H1 (cell line): ENCODE measurements around the gene ALDH5A1. TPM values are rescaled to one million over a fixed set of nuclear protein-coding genes. Genes with fewer than 3 reads are reported as not detected.

Source experiments
- CTBP2 ChIP-seq: IDR thresholded peaks from 2 replicates; pipeline ENCODE4 v1.7.0; 2011; ENCODE audit warnings: borderline replicate concordance, mild to moderate bottlenecking, moderate library complexity, mixed read lengths, low read length; ENCODE audit not compliant: insufficient read depth, insufficient read length
- FOSL1 ChIP-seq: IDR thresholded peaks from 2 replicates; pipeline ENCODE4 v1.6.1; 2011; ENCODE audit warnings: mild to moderate bottlenecking, low read depth, low read length, moderate library complexity; ENCODE audit not compliant: insufficient read depth
- HDAC6 ChIP-seq: IDR thresholded peaks from one replicate; pipeline ENCODE4 v1.7.1; 2012; ENCODE audit warnings: low read depth, mild to moderate bottlenecking, inconsistent platforms, low read length, moderate library complexity
- KDM4A ChIP-seq: IDR thresholded peaks from one replicate; pipeline ENCODE4 v1.7.1; 2012; ENCODE audit warnings: low read depth, mild to moderate bottlenecking, moderate library complexity, low read length, inconsistent platforms; ENCODE audit not compliant: severe bottlenecking
- RBBP5 ChIP-seq: IDR thresholded peaks from 2 replicates; pipeline ENCODE4 v1.7.1; 2012; ENCODE audit warnings: low read depth, mild to moderate bottlenecking, inconsistent platforms, low read length, moderate library complexity, borderline replicate concordance
- SUZ12 ChIP-seq: fragments of 200-600 bp; sonication (generic); IDR thresholded peaks from 2 replicates; pipeline ENCODE4 v1.6.1; 2012; ENCODE audit warnings: mild to moderate bottlenecking, inconsistent platforms, low read length, moderate library complexity, mixed read lengths
- YY1 ChIP-seq: IDR thresholded peaks from 2 replicates; pipeline ENCODE4 v1.6.1; 2011; ENCODE audit warnings: low read depth, mild to moderate bottlenecking, low read length
- ZNF274 ChIP-seq: IDR thresholded peaks from 2 replicates; pipeline ENCODE4 v1.7.0; 2012; ENCODE audit warnings: low read length, borderline replicate concordance; ENCODE audit errors: extremely low read depth
- polyA plus RNA-seq, 7 experiments: library from polyadenylated mRNA; depleted of rRNA in 3 of 7; stranded (reverse) in 5 of 7; unstranded in 2 of 7; fragments of >200 nt in 5 of 7; fragments of 200-250 nt in 2 of 7; gene quantifications; 1 replicate in 5 of 7; 2 replicates in 1 of 7; 4 replicates in 1 of 7; pipeline versions ENCODE4 v1.2.1 to v1.2.3, GENCODE V29; 2011 to 2013; ENCODE audit warnings: missing spikeins in 2 of 7, mixed read lengths in 2 of 7
- total RNA-seq: library from RNA; stranded (reverse); fragmentation: NEBNext Ultra II Directional; extraction: Animal tissue kit (Norgen Biotek cat#: 25700); gene quantifications from 2 replicates; pipeline ENCODE4 v1.2.1, GENCODE V29; 2021
- TF ChIP-seq, protein P1 (sequence below): fragments of 300-600 bp; sonication (generic); IDR thresholded peaks from 2 replicates; pipeline ENCODE4 v1.7.1; 2012; ENCODE audit warnings: low read length, moderate library complexity, mild to moderate bottlenecking, inconsistent platforms; ENCODE audit not compliant: insufficient replicate concordance
- TF ChIP-seq, protein P2 (sequence below): IDR thresholded peaks from 2 replicates; pipeline ENCODE4 v1.6.1; 2012; ENCODE audit warnings: inconsistent platforms
- TF ChIP-seq, protein P3 (sequence below): IDR thresholded peaks from 2 replicates; pipeline ENCODE4 v1.6.1; 2012; ENCODE audit warnings: inconsistent platforms

The ALDH5A1 gene
- total and polyA plus RNA-seq, 2 of the 8 experiments (the other 6 are each of a cell fraction or from before 2014, with no cell fraction given): 1.5 to 2.4 TPM

DNA sequence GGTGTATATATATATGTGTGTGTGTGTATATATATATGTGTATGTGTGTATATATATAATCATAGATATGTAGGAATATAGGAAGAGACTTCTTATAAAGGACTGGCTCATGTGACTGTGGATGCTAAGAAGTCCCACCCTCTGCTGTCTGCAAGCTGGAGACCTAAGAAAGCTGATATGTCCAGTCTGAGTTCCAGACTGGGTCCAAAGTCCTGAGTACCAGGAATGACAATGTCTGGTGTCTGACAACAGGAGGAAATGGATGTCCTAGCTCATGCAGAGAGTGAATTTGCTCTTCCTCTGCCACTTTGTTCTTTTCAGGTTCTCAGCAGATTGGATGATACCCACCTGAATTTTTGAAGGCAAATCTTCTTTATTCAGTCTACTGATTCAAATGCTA is 7.1 kb downstream of the ALDH5A1 start (continued):
- TF ChIP-seq, protein P1, sequence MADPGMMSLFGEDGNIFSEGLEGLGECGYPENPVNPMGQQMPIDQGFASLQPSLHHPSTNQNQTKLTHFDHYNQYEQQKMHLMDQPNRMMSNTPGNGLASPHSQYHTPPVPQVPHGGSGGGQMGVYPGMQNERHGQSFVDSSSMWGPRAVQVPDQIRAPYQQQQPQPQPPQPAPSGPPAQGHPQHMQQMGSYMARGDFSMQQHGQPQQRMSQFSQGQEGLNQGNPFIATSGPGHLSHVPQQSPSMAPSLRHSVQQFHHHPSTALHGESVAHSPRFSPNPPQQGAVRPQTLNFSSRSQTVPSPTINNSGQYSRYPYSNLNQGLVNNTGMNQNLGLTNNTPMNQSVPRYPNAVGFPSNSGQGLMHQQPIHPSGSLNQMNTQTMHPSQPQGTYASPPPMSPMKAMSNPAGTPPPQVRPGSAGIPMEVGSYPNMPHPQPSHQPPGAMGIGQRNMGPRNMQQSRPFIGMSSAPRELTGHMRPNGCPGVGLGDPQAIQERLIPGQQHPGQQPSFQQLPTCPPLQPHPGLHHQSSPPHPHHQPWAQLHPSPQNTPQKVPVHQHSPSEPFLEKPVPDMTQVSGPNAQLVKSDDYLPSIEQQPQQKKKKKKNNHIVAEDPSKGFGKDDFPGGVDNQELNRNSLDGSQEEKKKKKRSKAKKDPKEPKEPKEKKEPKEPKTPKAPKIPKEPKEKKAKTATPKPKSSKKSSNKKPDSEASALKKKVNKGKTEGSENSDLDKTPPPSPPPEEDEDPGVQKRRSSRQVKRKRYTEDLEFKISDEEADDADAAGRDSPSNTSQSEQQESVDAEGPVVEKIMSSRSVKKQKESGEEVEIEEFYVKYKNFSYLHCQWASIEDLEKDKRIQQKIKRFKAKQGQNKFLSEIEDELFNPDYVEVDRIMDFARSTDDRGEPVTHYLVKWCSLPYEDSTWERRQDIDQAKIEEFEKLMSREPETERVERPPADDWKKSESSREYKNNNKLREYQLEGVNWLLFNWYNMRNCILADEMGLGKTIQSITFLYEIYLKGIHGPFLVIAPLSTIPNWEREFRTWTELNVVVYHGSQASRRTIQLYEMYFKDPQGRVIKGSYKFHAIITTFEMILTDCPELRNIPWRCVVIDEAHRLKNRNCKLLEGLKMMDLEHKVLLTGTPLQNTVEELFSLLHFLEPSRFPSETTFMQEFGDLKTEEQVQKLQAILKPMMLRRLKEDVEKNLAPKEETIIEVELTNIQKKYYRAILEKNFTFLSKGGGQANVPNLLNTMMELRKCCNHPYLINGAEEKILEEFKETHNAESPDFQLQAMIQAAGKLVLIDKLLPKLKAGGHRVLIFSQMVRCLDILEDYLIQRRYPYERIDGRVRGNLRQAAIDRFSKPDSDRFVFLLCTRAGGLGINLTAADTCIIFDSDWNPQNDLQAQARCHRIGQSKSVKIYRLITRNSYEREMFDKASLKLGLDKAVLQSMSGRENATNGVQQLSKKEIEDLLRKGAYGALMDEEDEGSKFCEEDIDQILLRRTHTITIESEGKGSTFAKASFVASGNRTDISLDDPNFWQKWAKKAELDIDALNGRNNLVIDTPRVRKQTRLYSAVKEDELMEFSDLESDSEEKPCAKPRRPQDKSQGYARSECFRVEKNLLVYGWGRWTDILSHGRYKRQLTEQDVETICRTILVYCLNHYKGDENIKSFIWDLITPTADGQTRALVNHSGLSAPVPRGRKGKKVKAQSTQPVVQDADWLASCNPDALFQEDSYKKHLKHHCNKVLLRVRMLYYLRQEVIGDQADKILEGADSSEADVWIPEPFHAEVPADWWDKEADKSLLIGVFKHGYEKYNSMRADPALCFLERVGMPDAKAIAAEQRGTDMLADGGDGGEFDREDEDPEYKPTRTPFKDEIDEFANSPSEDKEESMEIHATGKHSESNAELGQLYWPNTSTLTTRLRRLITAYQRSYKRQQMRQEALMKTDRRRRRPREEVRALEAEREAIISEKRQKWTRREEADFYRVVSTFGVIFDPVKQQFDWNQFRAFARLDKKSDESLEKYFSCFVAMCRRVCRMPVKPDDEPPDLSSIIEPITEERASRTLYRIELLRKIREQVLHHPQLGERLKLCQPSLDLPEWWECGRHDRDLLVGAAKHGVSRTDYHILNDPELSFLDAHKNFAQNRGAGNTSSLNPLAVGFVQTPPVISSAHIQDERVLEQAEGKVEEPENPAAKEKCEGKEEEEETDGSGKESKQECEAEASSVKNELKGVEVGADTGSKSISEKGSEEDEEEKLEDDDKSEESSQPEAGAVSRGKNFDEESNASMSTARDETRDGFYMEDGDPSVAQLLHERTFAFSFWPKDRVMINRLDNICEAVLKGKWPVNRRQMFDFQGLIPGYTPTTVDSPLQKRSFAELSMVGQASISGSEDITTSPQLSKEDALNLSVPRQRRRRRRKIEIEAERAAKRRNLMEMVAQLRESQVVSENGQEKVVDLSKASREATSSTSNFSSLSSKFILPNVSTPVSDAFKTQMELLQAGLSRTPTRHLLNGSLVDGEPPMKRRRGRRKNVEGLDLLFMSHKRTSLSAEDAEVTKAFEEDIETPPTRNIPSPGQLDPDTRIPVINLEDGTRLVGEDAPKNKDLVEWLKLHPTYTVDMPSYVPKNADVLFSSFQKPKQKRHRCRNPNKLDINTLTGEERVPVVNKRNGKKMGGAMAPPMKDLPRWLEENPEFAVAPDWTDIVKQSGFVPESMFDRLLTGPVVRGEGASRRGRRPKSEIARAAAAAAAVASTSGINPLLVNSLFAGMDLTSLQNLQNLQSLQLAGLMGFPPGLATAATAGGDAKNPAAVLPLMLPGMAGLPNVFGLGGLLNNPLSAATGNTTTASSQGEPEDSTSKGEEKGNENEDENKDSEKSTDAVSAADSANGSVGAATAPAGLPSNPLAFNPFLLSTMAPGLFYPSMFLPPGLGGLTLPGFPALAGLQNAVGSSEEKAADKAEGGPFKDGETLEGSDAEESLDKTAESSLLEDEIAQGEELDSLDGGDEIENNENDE: no peak
- TF ChIP-seq CTBP2 (no peak), SUZ12 (no peak), FOSL1 (no peak), KDM4A (no peak), YY1 (no peak), HDAC6 (no peak), ZNF274 (no peak), RBBP5 (no peak)
- TF ChIP-seq, protein P2, sequence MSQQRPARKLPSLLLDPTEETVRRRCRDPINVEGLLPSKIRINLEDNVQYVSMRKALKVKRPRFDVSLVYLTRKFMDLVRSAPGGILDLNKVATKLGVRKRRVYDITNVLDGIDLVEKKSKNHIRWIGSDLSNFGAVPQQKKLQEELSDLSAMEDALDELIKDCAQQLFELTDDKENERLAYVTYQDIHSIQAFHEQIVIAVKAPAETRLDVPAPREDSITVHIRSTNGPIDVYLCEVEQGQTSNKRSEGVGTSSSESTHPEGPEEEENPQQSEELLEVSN: no peak
- TF ChIP-seq, protein P3, sequence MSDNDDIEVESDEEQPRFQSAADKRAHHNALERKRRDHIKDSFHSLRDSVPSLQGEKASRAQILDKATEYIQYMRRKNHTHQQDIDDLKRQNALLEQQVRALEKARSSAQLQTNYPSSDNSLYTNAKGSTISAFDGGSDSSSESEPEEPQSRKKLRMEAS: no peak
